Measurements from ENCODE around the gene NME4. TPM values are rescaled to one million over a fixed set of nuclear protein-coding genes. Genes with fewer than 3 reads are reported as not detected.
"Not testable (repeated sequence)": the region's sequence is repeated elsewhere in the genome, so short reads cannot be mapped to it uniquely, and the experiment has no call there.

Gene NME4
- polyA plus RNA-seq, 2 of the 4 experiments (the other 2 are of a cell fraction) = 239 to 349 TPM

DNA sequence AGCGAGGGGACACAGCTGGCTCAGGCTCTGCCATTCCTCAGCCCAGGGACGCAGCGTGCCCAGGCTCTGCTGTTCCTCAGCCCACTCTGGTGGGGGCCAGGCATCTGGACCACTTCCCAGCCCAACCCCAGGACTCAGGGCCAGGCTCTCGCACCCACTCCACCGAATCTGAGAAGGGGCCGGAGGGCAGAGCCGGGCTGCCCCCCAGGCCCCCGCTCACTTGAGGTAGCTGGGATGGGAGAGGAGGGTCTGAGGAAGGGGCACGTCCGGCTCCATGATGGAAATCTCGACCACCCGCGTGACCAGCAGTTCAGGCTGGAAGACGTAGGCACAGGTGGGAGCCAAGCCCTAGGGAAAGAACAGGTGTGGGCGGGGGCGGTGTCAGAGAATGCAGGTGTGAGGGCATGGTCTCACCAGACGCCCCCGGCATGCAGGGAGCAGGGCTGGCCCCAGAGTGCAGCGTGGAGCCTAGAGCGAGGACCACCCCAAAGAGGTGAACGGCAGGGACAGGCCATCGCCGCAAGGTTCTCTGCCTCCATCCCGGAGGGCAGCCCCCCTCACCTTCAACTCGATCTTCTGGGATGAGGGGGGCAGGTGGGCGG is 20.1 kb upstream of the NME4 start:
- DNase-seq (ENCODE audit: low read depth in 1 of 2, low spot score in 1 of 2) (no peak), FAIRE-seq (no peak), ATAC-seq (no peak)
- ChIA-PET CTCF (interaction anchor here (0.6 to 3.2 kb wide), 2 partner anchors 12 to 15 kb away, joined by 4 to 16 read pairs; no protein-coding TSS in a partner anchor), POLR2A (no interaction called here)
- H3K9me3 ChIP-seq = no peaks in the 10 kb centered on the region
- H3K4me1 ChIP-seq = peaks cover 5% of the 10 kb centered on the region; the same call in 2 of the 3 replicates
- H3K4me3 ChIP-seq = no peak overlapping the region
- no peak overlapping the region for H3K4me2 ChIP-seq
- WGBS (ENCODE audit: missing lambda C conversion rate) = 92% methylated on average over 23 of the region's 26 CpGs
- TF ChIP-seq RCOR1 (IDR thresholded peaks at IDR 0.05; ENCODE audit: low read depth, low read length) = no peak
- TF ChIP-seq, protein P1, sequence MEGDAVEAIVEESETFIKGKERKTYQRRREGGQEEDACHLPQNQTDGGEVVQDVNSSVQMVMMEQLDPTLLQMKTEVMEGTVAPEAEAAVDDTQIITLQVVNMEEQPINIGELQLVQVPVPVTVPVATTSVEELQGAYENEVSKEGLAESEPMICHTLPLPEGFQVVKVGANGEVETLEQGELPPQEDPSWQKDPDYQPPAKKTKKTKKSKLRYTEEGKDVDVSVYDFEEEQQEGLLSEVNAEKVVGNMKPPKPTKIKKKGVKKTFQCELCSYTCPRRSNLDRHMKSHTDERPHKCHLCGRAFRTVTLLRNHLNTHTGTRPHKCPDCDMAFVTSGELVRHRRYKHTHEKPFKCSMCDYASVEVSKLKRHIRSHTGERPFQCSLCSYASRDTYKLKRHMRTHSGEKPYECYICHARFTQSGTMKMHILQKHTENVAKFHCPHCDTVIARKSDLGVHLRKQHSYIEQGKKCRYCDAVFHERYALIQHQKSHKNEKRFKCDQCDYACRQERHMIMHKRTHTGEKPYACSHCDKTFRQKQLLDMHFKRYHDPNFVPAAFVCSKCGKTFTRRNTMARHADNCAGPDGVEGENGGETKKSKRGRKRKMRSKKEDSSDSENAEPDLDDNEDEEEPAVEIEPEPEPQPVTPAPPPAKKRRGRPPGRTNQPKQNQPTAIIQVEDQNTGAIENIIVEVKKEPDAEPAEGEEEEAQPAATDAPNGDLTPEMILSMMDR (IDR thresholded peaks at IDR 0.05) = no peak
- H3K27ac ChIP-seq = no peak overlapping the region

DNA sequence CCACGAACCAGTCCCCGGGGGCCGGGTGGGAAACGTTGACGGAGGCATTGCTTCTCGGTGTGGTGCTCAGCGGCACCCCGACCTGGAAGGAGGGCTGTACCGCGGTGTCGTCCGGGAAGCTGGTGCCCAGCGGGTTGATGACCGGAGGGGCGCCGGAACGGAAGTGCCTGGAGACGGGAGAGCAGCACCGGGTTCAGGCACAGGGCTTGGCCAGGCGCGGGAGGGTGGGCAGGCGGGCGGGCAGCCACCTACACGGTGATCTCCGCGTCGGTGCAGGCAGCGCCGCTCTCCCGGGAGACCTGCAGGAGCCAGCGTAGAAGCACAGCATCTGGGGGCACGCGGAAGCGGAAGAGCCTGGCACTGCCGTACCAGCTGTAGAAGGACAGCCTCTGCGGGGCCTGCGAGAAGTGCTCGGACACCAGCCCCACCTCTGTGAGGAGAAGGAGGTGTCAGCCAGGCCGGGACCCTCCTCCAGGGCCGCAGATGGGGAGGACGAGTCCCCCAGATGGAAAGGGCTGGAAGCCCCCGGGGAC is 19.5 kb upstream of the NME4 start:
- TF ChIP-seq JUN (IDR thresholded peaks at IDR 0.05) = no peak
- TF ChIP-seq RAD21 (conservative IDR thresholded peaks at IDR 0.05 in 1 of 2, IDR thresholded peaks at IDR 0.05 in 1 of 2) = no peak
- no peak for TF ChIP-seq HDAC2 (IDR thresholded peaks at IDR 0.05)
- TF ChIP-seq TFCP2L1 (CRISPR knock-in tag; IDR thresholded peaks at IDR 0.05) = no peak
- TF ChIP-seq EHMT2 (IDR thresholded peaks at IDR 0.05; ENCODE audit: low read depth) = no peak
- TF ChIP-seq, protein P2, sequence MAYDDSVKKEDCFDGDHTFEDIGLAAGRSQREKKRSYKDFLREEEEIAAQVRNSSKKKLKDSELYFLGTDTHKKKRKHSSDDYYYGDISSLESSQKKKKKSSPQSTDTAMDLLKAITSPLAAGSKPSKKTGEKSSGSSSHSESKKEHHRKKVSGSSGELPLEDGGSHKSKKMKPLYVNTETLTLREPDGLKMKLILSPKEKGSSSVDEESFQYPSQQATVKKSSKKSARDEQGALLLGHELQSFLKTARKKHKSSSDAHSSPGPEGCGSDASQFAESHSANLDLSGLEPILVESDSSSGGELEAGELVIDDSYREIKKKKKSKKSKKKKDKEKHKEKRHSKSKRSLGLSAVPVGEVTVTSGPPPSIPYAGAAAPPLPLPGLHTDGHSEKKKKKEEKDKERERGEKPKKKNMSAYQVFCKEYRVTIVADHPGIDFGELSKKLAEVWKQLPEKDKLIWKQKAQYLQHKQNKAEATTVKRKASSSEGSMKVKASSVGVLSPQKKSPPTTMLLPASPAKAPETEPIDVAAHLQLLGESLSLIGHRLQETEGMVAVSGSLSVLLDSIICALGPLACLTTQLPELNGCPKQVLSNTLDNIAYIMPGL (CRISPR knock-in tag; IDR thresholded peaks at IDR 0.05; ENCODE audit: borderline replicate concordance) = no peak
- TF ChIP-seq, protein P3, sequence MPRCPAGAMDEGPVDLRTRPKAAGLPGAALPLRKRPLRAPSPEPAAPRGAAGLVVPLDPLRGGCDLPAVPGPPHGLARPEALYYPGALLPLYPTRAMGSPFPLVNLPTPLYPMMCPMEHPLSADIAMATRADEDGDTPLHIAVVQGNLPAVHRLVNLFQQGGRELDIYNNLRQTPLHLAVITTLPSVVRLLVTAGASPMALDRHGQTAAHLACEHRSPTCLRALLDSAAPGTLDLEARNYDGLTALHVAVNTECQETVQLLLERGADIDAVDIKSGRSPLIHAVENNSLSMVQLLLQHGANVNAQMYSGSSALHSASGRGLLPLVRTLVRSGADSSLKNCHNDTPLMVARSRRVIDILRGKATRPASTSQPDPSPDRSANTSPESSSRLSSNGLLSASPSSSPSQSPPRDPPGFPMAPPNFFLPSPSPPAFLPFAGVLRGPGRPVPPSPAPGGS (IDR thresholded peaks at IDR 0.05) = no peak
- no peak for TF ChIP-seq GATA3 (IDR thresholded peaks at IDR 0.05; ENCODE audit: borderline replicate concordance)
- TF ChIP-seq, protein P4, sequence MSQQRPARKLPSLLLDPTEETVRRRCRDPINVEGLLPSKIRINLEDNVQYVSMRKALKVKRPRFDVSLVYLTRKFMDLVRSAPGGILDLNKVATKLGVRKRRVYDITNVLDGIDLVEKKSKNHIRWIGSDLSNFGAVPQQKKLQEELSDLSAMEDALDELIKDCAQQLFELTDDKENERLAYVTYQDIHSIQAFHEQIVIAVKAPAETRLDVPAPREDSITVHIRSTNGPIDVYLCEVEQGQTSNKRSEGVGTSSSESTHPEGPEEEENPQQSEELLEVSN (IDR thresholded peaks at IDR 0.05; ENCODE audit: borderline replicate concordance, low read depth) = no peak
- no peak for TF ChIP-seq ESRRA (IDR thresholded peaks at IDR 0.05; ENCODE audit: borderline replicate concordance, low read length)
- TF ChIP-seq, protein P5, sequence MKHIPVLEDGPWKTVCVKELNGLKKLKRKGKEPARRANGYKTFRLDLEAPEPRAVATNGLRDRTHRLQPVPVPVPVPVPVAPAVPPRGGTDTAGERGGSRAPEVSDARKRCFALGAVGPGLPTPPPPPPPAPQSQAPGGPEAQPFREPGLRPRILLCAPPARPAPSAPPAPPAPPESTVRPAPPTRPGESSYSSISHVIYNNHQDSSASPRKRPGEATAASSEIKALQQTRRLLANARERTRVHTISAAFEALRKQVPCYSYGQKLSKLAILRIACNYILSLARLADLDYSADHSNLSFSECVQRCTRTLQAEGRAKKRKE (CRISPR knock-in tag; IDR thresholded peaks at IDR 0.05; ENCODE audit: low read depth) = no peak
- no peak for TF ChIP-seq SMC3 (IDR thresholded peaks at IDR 0.05)
- H3K9me3 ChIP-seq = no peaks in the 10 kb centered on the region
- H3K4me3 ChIP-seq = no peak overlapping the region
- POLR2A ChIA-PET = no interaction called here
- peaks cover 5% of the 10 kb centered on the region; the same call in 2 of the 3 replicates for H3K4me1 ChIP-seq
- CTCF ChIA-PET = no interaction called here
- FAIRE-seq (no peak), DNase-seq (ENCODE audit: low read depth in 1 of 2, low spot score in 1 of 2) (no peak), ATAC-seq (no peak)
- WGBS (ENCODE audit: missing lambda C conversion rate) = 91% methylated on average over 28 of the region's 42 CpGs
- no peak overlapping the region for H3K4me2 ChIP-seq
- H3K27ac ChIP-seq = no peak overlapping the region

DNA sequence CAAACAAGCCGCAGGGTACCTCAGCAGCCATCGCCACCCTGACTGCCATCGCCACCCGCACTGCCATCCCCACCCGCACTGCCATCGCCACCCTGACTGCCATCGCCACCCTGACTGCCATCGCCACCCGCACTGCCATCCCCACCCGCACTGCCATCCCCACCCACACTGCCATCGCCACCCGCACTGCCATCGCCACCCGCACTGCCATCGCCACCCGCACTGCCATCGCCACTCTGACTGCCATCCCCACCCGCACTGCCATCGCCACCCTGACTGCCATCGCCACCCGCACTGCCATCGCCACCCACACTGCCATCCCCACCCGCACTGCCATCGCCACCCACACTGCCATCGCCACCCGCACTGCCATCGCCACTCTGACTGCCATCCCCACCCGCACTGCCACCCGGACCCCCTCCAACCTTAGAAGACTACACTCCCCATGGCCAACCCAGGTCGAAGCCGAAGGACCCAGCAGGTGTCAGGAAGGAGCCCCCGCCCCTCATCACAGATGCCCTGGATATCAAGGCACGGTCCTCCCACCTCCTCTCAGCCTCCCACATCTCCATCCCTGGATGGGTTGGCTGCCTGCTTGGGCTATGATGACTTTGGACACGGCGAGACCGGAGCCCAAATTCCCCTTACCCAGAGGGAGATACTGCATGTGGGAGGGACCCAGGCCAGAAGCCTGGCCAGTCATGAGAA is 18.7 kb upstream of the NME4 start:
- H3K4me1 ChIP-seq = peaks cover 10% of the 10 kb centered on the region; the same call in 2 of the 3 replicates
- H3K9me3 ChIP-seq; FAIRE-seq; H3K27ac ChIP-seq; ATAC-seq; H3K4me3 ChIP-seq; POLR2A ChIA-PET; DNase-seq (ENCODE audit: low read depth in 1 of 2, low spot score in 1 of 2); H3K4me2 ChIP-seq: not testable (repeated sequence)
- CTCF ChIA-PET = interaction anchor here (3.4 kb wide), 1 partner anchor 16 kb away, joined by 11 read pairs; no protein-coding TSS in a partner anchor
- 98% methylated on average over 11 of the region's 36 CpGs for WGBS (ENCODE audit: missing lambda C conversion rate)
